Neural progenitor cell (in vitro differentiated cells): Measurements from ENCODE around the gene PNPLA6. TPM values are rescaled to one million over a fixed set of nuclear protein-coding genes. Genes with fewer than 3 reads are reported as not detected.

Source experiments
- DNase-seq: peaks from one replicate; pipeline ENCODE4 v3.0.0-alpha.2; 2016; ENCODE audit warnings: low spot score
- H2AFZ ChIP-seq: fragments of 200-600 bp; sonication (generic); replicated peaks from 2 replicates; pipeline ENCODE4 v1.6.1; 2016; ENCODE audit warnings: antibody characterized with exemption
- H3F3A ChIP-seq: fragments of 200-600 bp; sonication (generic); 2 replicates; pipeline ENCODE4 v1.6.1; 2016; ENCODE audit warnings: antibody characterized with exemption, low read depth
- H3K27ac ChIP-seq: fragments of 200-600 bp; sonication (generic); 2 replicates; pipeline ENCODE4 v1.5.1; 2016; ENCODE audit warnings: mild to moderate bottlenecking
- H3K27me3 ChIP-seq: fragments of 200-600 bp; sonication (generic); 2 replicates; pipeline ENCODE4 v1.6.1; 2016; ENCODE audit warnings: mild to moderate bottlenecking, moderate library complexity
- H3K36me3 ChIP-seq: fragments of 200-600 bp; sonication (generic); 2 replicates; pipeline ENCODE4 v1.5.1; 2016
- H3K4me1 ChIP-seq: fragments of 200-600 bp; sonication (generic); 2 replicates; pipeline ENCODE4 v1.6.1; 2016; ENCODE audit warnings: mixed run types
- H3K4me2 ChIP-seq: fragments of 200-600 bp; sonication (generic); 2 replicates; pipeline ENCODE4 v1.6.1; 2016
- H3K4me3 ChIP-seq: fragments of 200-600 bp; sonication (generic); 2 replicates; pipeline ENCODE4 v1.5.1; 2016
- H3K79me2 ChIP-seq: fragments of 200-600 bp; sonication (generic); 2 replicates; pipeline ENCODE4 v1.6.1; 2016; ENCODE audit warnings: low read depth
- H3K9ac ChIP-seq: fragments of 200-600 bp; sonication (generic); 2 replicates; pipeline ENCODE4 v1.6.1; 2016
- H3K9me3 ChIP-seq: fragments of 200-600 bp; sonication (generic); 2 replicates; pipeline ENCODE4 v1.5.1; 2016; ENCODE audit warnings: low read depth
- H4K20me1 ChIP-seq: fragments of 200-600 bp; sonication (generic); 2 replicates; pipeline ENCODE4 v1.6.1; 2016; ENCODE audit warnings: low read depth
- H3K27ac Mint-ChIP-seq: 3 replicates; pipeline ENCODE4 v1.8.0; 2021; ENCODE audit warnings: mixed read lengths
- H3K27me3 Mint-ChIP-seq: 2 replicates; pipeline ENCODE4 v1.8.0; 2022; ENCODE audit warnings: low read depth, mild to moderate bottlenecking, inconsistent platforms, moderate library complexity, mixed read lengths; ENCODE audit not compliant: insufficient read depth
- H3K36me3 Mint-ChIP-seq: 3 replicates; pipeline ENCODE4 v1.8.0; 2021; ENCODE audit warnings: mixed read lengths
- H3K4me1 Mint-ChIP-seq: 3 replicates; pipeline ENCODE4 v1.8.0; 2021; ENCODE audit warnings: mixed read lengths
- H3K4me3 Mint-ChIP-seq: 3 replicates; pipeline ENCODE4 v1.8.0; 2021; ENCODE audit warnings: mild to moderate bottlenecking, moderate library complexity, mixed read lengths
- H3K9me3 Mint-ChIP-seq: 3 replicates; pipeline ENCODE4 v1.8.0; 2020; ENCODE audit warnings: mixed read lengths
- EZH2 ChIP-seq: fragments of 200-600 bp; sonication (generic); IDR thresholded peaks from 2 replicates; pipeline ENCODE4 v1.6.1; 2017; ENCODE audit warnings: antibody characterized with exemption, mild to moderate bottlenecking, moderate library complexity
- EZH2phosphoT487 ChIP-seq: fragments of 200-600 bp; sonication (generic); IDR thresholded peaks from 2 replicates; pipeline ENCODE4 v1.6.1; 2017; ENCODE audit warnings: antibody characterized with exemption
- total RNA-seq: library from RNA; depleted of rRNA; stranded (reverse); fragments of >200 nt; gene quantifications from 2 replicates; pipeline ENCODE4 v1.2.3, GENCODE V29; 2015; ENCODE audit warnings: low replicate concordance
- TF ChIP-seq, protein P1 (sequence below): fragments of 200-600 bp; sonication (generic); IDR thresholded peaks from 2 replicates; pipeline ENCODE4 v1.5.1; 2017; ENCODE audit warnings: antibody characterized with exemption, mild to moderate bottlenecking

Gene PNPLA6
- total RNA-seq, 1 donor from 2014 or later: 25.5 TPM

DNA sequence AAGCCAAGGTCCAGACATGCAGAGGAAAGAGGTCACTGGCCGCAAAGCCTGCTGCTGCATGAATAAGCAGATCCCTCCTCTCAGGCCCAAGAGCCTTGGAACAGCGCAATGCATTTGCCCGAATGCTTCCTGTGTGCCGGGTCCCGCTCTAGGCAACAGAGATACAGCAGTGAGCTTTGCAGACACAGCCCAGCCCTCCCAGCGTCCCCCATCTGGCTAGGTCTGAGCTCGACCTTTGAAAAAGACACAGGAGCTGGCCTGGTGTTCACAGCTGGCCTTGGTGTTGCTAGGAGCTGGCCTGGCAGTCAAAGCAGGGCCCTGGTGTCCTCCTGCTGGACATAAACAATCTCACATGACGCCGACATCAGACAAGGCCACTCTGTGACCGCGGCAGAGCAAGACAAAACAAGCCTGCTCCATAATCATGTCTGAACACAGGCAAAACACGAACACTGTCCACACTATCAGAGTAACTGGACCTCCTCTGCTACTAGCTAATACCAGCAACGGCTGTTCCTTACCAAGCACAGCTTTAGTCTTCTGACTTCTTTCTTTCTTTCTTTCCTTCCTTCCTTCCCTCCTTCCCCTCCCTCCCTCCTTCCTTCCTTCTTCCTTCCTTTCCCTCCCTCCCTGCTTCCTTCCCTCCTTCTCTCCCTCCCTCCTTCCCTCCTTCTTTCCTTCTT, 41.0 kb upstream of the PNPLA6 start:
- no peaks in the 10 kb centered on the region for H3K36me3 Mint-ChIP-seq
- Histone ChIP-seq H4K20me1 (no peaks in the 10 kb centered on the region), H3F3A (peaks cover 6% of the 10 kb centered on the region), H3K79me2 (no peaks in the 10 kb centered on the region), H3K4me2 (no peak overlapping the region), H3K9me3 (no peaks in the 10 kb centered on the region), H2AFZ (peak overlapping the region; percentile 36), H3K4me1 (peaks cover 4% of the 10 kb centered on the region), H3K27me3 (peaks cover 4% of the 10 kb centered on the region), H3K4me3 (no peak overlapping the region), H3K9ac (no peak overlapping the region), H3K36me3 (no peaks in the 10 kb centered on the region), H3K27ac (no peak overlapping the region)
- peak overlapping the region; percentile 98 for H3K27ac Mint-ChIP-seq
- H3K9me3 Mint-ChIP-seq: no peaks in the 10 kb centered on the region
- peak overlapping the region; percentile 27 for H3K4me3 Mint-ChIP-seq
- peak; percentile 33 for DNase-seq
- TF ChIP-seq EZH2 (no peak), EZH2phosphoT487 (no peak)
- TF ChIP-seq, protein P1, sequence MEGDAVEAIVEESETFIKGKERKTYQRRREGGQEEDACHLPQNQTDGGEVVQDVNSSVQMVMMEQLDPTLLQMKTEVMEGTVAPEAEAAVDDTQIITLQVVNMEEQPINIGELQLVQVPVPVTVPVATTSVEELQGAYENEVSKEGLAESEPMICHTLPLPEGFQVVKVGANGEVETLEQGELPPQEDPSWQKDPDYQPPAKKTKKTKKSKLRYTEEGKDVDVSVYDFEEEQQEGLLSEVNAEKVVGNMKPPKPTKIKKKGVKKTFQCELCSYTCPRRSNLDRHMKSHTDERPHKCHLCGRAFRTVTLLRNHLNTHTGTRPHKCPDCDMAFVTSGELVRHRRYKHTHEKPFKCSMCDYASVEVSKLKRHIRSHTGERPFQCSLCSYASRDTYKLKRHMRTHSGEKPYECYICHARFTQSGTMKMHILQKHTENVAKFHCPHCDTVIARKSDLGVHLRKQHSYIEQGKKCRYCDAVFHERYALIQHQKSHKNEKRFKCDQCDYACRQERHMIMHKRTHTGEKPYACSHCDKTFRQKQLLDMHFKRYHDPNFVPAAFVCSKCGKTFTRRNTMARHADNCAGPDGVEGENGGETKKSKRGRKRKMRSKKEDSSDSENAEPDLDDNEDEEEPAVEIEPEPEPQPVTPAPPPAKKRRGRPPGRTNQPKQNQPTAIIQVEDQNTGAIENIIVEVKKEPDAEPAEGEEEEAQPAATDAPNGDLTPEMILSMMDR: no peak
- H3K4me1 Mint-ChIP-seq: peaks cover 28% of the 10 kb centered on the region
- H3K27me3 Mint-ChIP-seq: peaks cover 17% of the 10 kb centered on the region

DNA sequence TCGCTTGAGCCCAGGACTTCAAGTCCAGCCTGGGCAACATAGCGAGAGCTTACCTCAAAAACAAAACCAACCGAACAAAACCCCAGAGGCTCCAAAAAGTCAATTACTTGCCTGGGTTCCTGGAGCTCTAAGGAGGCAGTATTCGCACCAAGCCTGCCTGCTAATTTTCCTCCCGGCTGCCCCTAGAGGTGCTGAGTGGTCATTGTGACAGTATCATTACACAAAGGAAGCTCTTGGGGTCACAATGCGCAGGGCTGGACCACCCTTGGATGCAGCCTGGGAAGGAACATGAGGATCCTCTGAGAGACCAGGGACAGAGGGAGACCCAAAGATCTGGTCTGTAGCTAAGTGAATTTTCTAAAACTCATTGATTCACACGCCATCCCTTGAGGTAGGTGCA, 38.2 kb upstream of the PNPLA6 start:
- no peak overlapping the region for H3K4me3 Mint-ChIP-seq
- Histone ChIP-seq H3K27ac (no peak overlapping the region), H3F3A (no peaks in the 10 kb centered on the region), H3K27me3 (peaks cover 31% of the 10 kb centered on the region), H3K79me2 (no peaks in the 10 kb centered on the region), H3K4me2 (no peak overlapping the region), H4K20me1 (no peaks in the 10 kb centered on the region), H2AFZ (no peak overlapping the region), H3K4me1 (no peaks in the 10 kb centered on the region), H3K4me3 (no peak overlapping the region), H3K36me3 (no peaks in the 10 kb centered on the region), H3K9ac (no peak overlapping the region), H3K9me3 (no peaks in the 10 kb centered on the region)
- H3K9me3 Mint-ChIP-seq: no peaks in the 10 kb centered on the region
- H3K27me3 Mint-ChIP-seq: peaks cover 16% of the 10 kb centered on the region
- peak; percentile 72 for DNase-seq
- peaks cover 22% of the 10 kb centered on the region for H3K4me1 Mint-ChIP-seq
- H3K27ac Mint-ChIP-seq: no peak overlapping the region
- TF ChIP-seq EZH2 (no peak), EZH2phosphoT487 (no peak)
- TF ChIP-seq, protein P1: peak; percentile 55
- H3K36me3 Mint-ChIP-seq: no peaks in the 10 kb centered on the region

DNA sequence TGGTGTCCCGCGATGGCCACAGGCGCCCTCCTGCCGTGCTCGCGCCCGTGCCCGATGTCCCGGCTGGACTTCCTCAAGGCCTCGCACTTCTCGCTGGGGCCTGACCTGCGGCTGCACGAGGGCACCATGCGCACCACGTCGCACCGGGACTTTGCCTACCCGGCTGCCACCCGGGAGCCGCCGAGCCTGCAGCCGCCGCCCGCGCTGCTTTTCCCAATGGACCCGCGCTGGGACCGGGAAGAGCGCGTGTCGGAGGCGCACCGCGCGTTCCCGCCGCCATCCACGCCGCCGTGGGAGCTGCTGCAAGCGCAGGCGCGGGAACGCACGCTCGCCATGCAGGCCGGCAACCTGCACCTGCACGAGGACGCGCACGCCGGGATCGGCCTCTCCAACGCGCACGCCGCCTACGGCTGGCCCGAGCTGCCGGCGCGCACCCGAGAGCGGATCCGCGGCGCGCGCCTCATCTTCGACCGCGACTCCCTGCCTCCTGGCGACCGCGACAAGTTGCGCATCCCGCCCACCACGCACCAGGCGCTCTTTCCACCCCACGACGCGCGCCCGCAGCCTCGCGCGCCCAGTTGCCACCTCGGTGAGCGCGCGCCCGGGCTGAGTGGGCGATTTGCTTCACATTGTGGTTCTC, 34.6 kb upstream of the PNPLA6 start:
- H3K9me3 Mint-ChIP-seq: no peaks in the 10 kb centered on the region
- Histone ChIP-seq H3K9ac (no peak overlapping the region), H4K20me1 (no peaks in the 10 kb centered on the region), H3F3A (no peaks in the 10 kb centered on the region), H3K27ac (no peak overlapping the region), H2AFZ (peak overlapping the region; percentile 64), H3K9me3 (no peaks in the 10 kb centered on the region), H3K36me3 (no peaks in the 10 kb centered on the region), H3K4me1 (no peaks in the 10 kb centered on the region), H3K27me3 (peaks cover 55% of the 10 kb centered on the region), H3K79me2 (no peaks in the 10 kb centered on the region), H3K4me2 (peak overlapping the region; percentile 78), H3K4me3 (peak overlapping the region; percentile 45)
- peaks cover 9% of the 10 kb centered on the region for H3K27me3 Mint-ChIP-seq
- peaks cover 4% of the 10 kb centered on the region for H3K4me1 Mint-ChIP-seq
- no peak overlapping the region for H3K27ac Mint-ChIP-seq
- peak; percentile 55 for TF ChIP-seq EZH2
- TF ChIP-seq, protein P1: peak; percentile 22
- no peak for TF ChIP-seq EZH2phosphoT487
- peak; percentile 94 for DNase-seq
- peak overlapping the region; percentile 84 for H3K4me3 Mint-ChIP-seq
- H3K36me3 Mint-ChIP-seq: no peaks in the 10 kb centered on the region
